HCT116 (cell line): ENCODE data around the gene HEBP1. TPM values are rescaled to one million over a fixed set of nuclear protein-coding genes. Genes with fewer than 3 reads are reported as not detected.

Source experiments
- ATAC-seq: fragments of 200-7000 bp; cut with Tn5 transposase; 2 replicates; pipeline ENCODE4 v1.9.1; 2020; ENCODE audit warnings: mild to moderate bottlenecking, moderate library complexity
- BruUV-seq: library from RNA; stranded (reverse); fragments of 400-500 nt; replicated peaks from 2 replicates; lab custom pipeline; 2021; lab: Mats Ljungman, UMichigan
- CTCF ChIA-PET: fragments of 300-600 bp; sonication (Branson Sonifier 250); formaldehyde crosslinking; loops from one replicate; lab custom pipeline; 2021; ENCODE audit warnings: antibody characterized with exemption; lab: Charles Lee
- POLR2A ChIA-PET: fragments of 300-600, 350-600 bp; sonication (Branson Sonifier 250); formaldehyde crosslinking; loops from one replicate; lab custom pipeline; 2021; ENCODE audit warnings: antibody characterized with exemption; lab: Charles Lee
- RAD21 ChIA-PET, 2 experiments: fragments of 300-600 bp; sonication (Branson Sonifier 250); formaldehyde crosslinking; loops; one replicate each; lab custom pipeline; 2023; ENCODE audit warnings: low total read pairs in 2 of 2; ENCODE audit not compliant: uncharacterized antibody in 2 of 2, unreplicated experiment in 2 of 2, low non-redundant PET in 1 of 2; lab: Charles Lee
- DNase-seq: peaks from one replicate; pipeline ENCODE4 v3.0.0-alpha.2; 2010; ENCODE audit warnings: low read depth, low spot score
- H2AFZ ChIP-seq: fragments of 200-600 bp; shearing (Covaris generic), sonication (generic); 2 replicates; pipeline ENCODE4 v1.6.1; 2017; ENCODE audit warnings: low read depth, mixed run types, mixed read lengths, antibody characterized with exemption, low read length; ENCODE audit not compliant: poor library complexity, severe bottlenecking
- H3K27ac ChIP-seq: 2 replicates; pipeline ENCODE4 v1.5.1; 2012; ENCODE audit warnings: low read depth, low read length
- H3K27me3 ChIP-seq: fragments of 200-600 bp; sonication (generic); 2 replicates; pipeline ENCODE4 v1.6.1; 2016; ENCODE audit warnings: mixed run types, low read length, mixed read lengths; ENCODE audit not compliant: insufficient read depth
- H3K36me3 ChIP-seq, 2 experiments: fragments of 200-500 bp in 1 of 2; fragments of 200-600 bp in 1 of 2; sonication (Bioruptor generic) in 1 of 2; sonication (generic) in 1 of 2; 2 replicates each; pipeline versions ENCODE4 v1.5.1 to v1.6.1; 2014 to 2016; ENCODE audit warnings: low read length in 2 of 2, inconsistent platforms in 1 of 2, mixed read lengths in 1 of 2, mixed run types in 1 of 2; ENCODE audit not compliant: insufficient read depth in 2 of 2, control insufficient read depth in 1 of 2
- H3K4me1 ChIP-seq, 2 experiments: fragments of 200-600 bp in 1 of 2; sonication (generic) in 1 of 2; 2 replicates each; pipeline versions ENCODE4 v1.5.1 to v1.6.1; 2012 to 2017; ENCODE audit warnings: low read length in 2 of 2, inconsistent platforms in 1 of 2, mild to moderate bottlenecking in 1 of 2, mixed read lengths in 1 of 2, mixed run types in 1 of 2, moderate library complexity in 1 of 2; ENCODE audit not compliant: insufficient read depth in 2 of 2, control insufficient read depth in 1 of 2
- H3K4me2 ChIP-seq: fragments of 200-600 bp; sonication (generic); 2 replicates; pipeline ENCODE4 v1.6.1; 2017; ENCODE audit warnings: mixed run types, low read length, mixed read lengths
- H3K4me3 ChIP-seq, 2 experiments: fragments of 200-600 bp in 1 of 2; sonication (generic) in 1 of 2; replicated peaks in 1 of 2; 2 replicates each; pipeline ENCODE4 v1.5.1; 2011 to 2016; ENCODE audit warnings: low read length in 2 of 2, control low read depth in 1 of 2, low read depth in 1 of 2, mild to moderate bottlenecking in 1 of 2, mixed read lengths in 1 of 2, mixed run types in 1 of 2
- H3K79me2 ChIP-seq: fragments of 200-600 bp; sonication (generic); 2 replicates; pipeline ENCODE4 v1.6.1; 2017; ENCODE audit warnings: mild to moderate bottlenecking, mixed run types, low read length, moderate library complexity, mixed read lengths; ENCODE audit not compliant: insufficient read depth
- H3K9ac ChIP-seq: fragments of 200-600 bp; sonication (generic); 2 replicates; pipeline ENCODE4 v1.6.1; 2016; ENCODE audit warnings: low read length, mixed read lengths
- H3K9me2 ChIP-seq: fragments of 200-600 bp; sonication (generic), shearing (Covaris generic); 2 replicates; pipeline ENCODE4 v1.6.1; 2017; ENCODE audit warnings: mixed run types, mild to moderate bottlenecking, moderate library complexity; ENCODE audit not compliant: insufficient read depth
- H3K9me3 ChIP-seq, 2 experiments: fragments of 200-500 bp in 1 of 2; fragments of 200-600 bp in 1 of 2; sonication (Bioruptor generic) in 1 of 2; sonication (generic) in 1 of 2; 2 replicates each; pipeline ENCODE4 v1.6.1; 2014 to 2017; ENCODE audit warnings: low read length in 2 of 2, mixed read lengths in 2 of 2, inconsistent platforms in 1 of 2, low read depth in 1 of 2, mild to moderate bottlenecking in 1 of 2, mixed run types in 1 of 2, moderate library complexity in 1 of 2; ENCODE audit not compliant: control insufficient read depth in 1 of 2, insufficient read depth in 1 of 2
- H4K20me1 ChIP-seq: fragments of 200-600 bp; sonication (generic), shearing (Covaris generic); 2 replicates; pipeline ENCODE4 v1.6.1; 2017; ENCODE audit warnings: mixed run types, mild to moderate bottlenecking, moderate library complexity; ENCODE audit not compliant: insufficient read depth
- CBX3 ChIP-seq: IDR thresholded peaks from 2 replicates; pipeline ENCODE4 v1.6.1; 2012; ENCODE audit warnings: low read depth
- CEBPB ChIP-seq: IDR thresholded peaks from 2 replicates; pipeline ENCODE4 v1.6.1; 2012; ENCODE audit warnings: low read depth
- EGR1 ChIP-seq: IDR thresholded peaks from 2 replicates; pipeline ENCODE4 v1.6.1; 2012; ENCODE audit warnings: low read depth
- EZH2 ChIP-seq: fragments of 200-600 bp; sonication (generic); IDR thresholded peaks from 2 replicates; pipeline ENCODE4 v1.6.1; 2017; ENCODE audit warnings: antibody characterized with exemption, mixed run types
- EZH2phosphoT487 ChIP-seq: fragments of 200-600 bp; IDR thresholded peaks from 2 replicates; pipeline ENCODE4 v1.6.1; 2018; ENCODE audit warnings: antibody characterized with exemption, borderline replicate concordance
- FOSL1 ChIP-seq: IDR thresholded peaks from 2 replicates; pipeline ENCODE4 v1.6.1; 2012; ENCODE audit warnings: low read depth
- POLR2A ChIP-seq: IDR thresholded peaks from 2 replicates; pipeline ENCODE4 v1.7.0; 2011; ENCODE audit warnings: borderline replicate concordance; ENCODE audit not compliant: insufficient read depth, insufficient read length; ENCODE audit errors: extremely low read depth
- POLR2AphosphoS5 ChIP-seq: IDR thresholded peaks from 2 replicates; pipeline ENCODE4 v1.6.1; 2011; ENCODE audit warnings: mild to moderate bottlenecking, low read depth, low read length, moderate library complexity
- REST ChIP-seq: IDR thresholded peaks from 2 replicates; pipeline ENCODE4 v1.6.1; 2012; ENCODE audit warnings: low read depth
- SIN3A ChIP-seq: IDR thresholded peaks from 2 replicates; pipeline ENCODE4 v1.6.1; 2012; ENCODE audit warnings: low read depth
- TCF7L2 ChIP-seq: IDR thresholded peaks from 2 replicates; pipeline ENCODE4 v1.7.0; 2011; ENCODE audit warnings: borderline replicate concordance, inconsistent platforms; ENCODE audit not compliant: insufficient read depth, insufficient read length; ENCODE audit errors: extremely low read depth
- YY1 ChIP-seq: IDR thresholded peaks from 2 replicates; pipeline ENCODE4 v1.6.1; 2011; ENCODE audit warnings: low read length, low read depth, moderate library complexity, mild to moderate bottlenecking; ENCODE audit not compliant: insufficient replicate concordance; ENCODE audit errors: extremely low read depth
- ZBTB33 ChIP-seq: IDR thresholded peaks from 2 replicates; pipeline ENCODE4 v1.6.1; 2011; ENCODE audit warnings: mild to moderate bottlenecking, low read length, moderate library complexity; ENCODE audit not compliant: insufficient replicate concordance; ENCODE audit errors: extremely low read depth
- ZFX ChIP-seq: fragments of 450-650 bp; IDR thresholded peaks from 2 replicates; pipeline ENCODE4 v1.6.1; 2017
- ZNF274 ChIP-seq: fragments of 200-500 bp; sonication (Bioruptor generic); IDR thresholded peaks from 2 replicates; pipeline ENCODE4 v1.6.1; 2014; ENCODE audit warnings: mild to moderate bottlenecking, low read depth, low read length, inconsistent platforms
- intact Hi-C: fragments of 100-400 bp; cut with micrococcal nuclease; formaldehyde crosslinking; loops from 2 replicates; pipeline ENCODE4 v1.10.0; 2022
- total RNA-seq: library from RNA; stranded (reverse); gene quantifications from one replicate; pipeline ENCODE4 v1.2.1, GENCODE V29; 2021; ENCODE audit not compliant: unreplicated experiment

The HEBP1 gene
- total RNA-seq, 1 experiment from 2014 or later, result 41.0 TPM

GRCh38 chr12:12930633-12931219 lies 69.3 kb downstream of the HEBP1 start:
- no peaks in the 10 kb centered on the region for H3K27me3 ChIP-seq
- RAD21 ChIA-PET, result no interaction called here
- BruUV-seq, result no TSS peak
- intact Hi-C loops, result no loop called here
- peaks cover 0 to 10% of the 10 kb centered on the region in 2 experiments; a peak in 2 of 4 replicates for H3K36me3 ChIP-seq
- ATAC-seq (no peak), DNase-seq (no peak)
- 0 out of 2 replicates have a peak, but pooled peaks cover 12% of the 10 kb centered on the region for H3K79me2 ChIP-seq
- TF ChIP-seq REST (no peak), EZH2 (no peak), ZFX (no peak), EGR1 (no peak), POLR2A (no peak), POLR2AphosphoS5 (no peak), SIN3A (no peak), EZH2phosphoT487 (no peak), CEBPB (no peak), CBX3 (no peak), YY1 (no peak), FOSL1 (no peak), ZBTB33 (no peak), TCF7L2 (no peak), ZNF274 (no peak)
- no peak overlapping the region for H3K27ac ChIP-seq
- H3K9me3 ChIP-seq, result peaks cover 0 to 6% of the 10 kb centered on the region in 2 experiments; a peak in 1 of 4 replicates
- no peak overlapping the region for H2AFZ ChIP-seq
- peaks cover 7 to 16% of the 10 kb centered on the region in 2 experiments; a peak in 3 of 4 replicates for H3K4me1 ChIP-seq
- no peak overlapping the region for H3K4me2 ChIP-seq
- CTCF ChIA-PET, result no interaction called here
- H3K4me3 ChIP-seq, result no peak overlapping the region
- H3K9ac ChIP-seq, result no peak overlapping the region
- POLR2A ChIA-PET, result no interaction called here
- H4K20me1 ChIP-seq, result no peaks in the 10 kb centered on the region
- H3K9me2 ChIP-seq, result no peaks in the 10 kb centered on the region
